AG20443 (cell line): ENCODE data around the gene XRCC6.
A peak's percentile ranks its signal among the peaks of the same experiment; 100 is the strongest.
"Not testable (repeated sequence)": the region's sequence is repeated elsewhere in the genome, so short reads cannot be mapped to it uniquely, and the experiment has no call there.

Experiments used
- DNase-seq: peaks from one replicate; pipeline ENCODE4 v3.0.0; 2012; ENCODE audit warnings: low spot score, mixed read lengths

The XRCC6 gene

GRCh38 chr22:41598891-41599635 lies 22.0 kb upstream of the XRCC6 start:
- no peak for DNase-seq

DNA sequence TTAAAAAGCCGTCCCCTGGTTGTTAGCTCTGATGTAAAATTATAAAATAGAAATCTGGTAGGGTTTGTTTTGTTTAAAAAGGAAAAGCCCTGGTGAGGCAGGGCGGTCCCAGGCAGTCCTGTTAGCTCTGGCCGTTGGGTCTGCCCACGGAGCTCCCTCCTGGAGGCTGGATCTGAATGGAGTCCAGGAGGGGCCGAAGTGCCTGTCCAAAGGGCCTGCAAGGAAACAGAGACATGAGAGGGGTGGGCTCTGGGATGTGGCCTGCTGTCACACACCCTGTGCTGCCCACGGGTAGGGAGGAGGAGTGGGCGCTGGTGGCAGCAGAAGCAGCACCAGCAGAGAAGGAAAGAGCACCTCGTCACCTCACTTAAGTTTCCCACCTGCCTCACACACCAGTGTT lies 20.1 kb upstream of the XRCC6 start:
- DNase-seq: no peak

- DNase-seq: no peak
Measured at GRCh38 chr22:41603873-41604332, 17.2 kb upstream of the XRCC6 start.

DNA sequence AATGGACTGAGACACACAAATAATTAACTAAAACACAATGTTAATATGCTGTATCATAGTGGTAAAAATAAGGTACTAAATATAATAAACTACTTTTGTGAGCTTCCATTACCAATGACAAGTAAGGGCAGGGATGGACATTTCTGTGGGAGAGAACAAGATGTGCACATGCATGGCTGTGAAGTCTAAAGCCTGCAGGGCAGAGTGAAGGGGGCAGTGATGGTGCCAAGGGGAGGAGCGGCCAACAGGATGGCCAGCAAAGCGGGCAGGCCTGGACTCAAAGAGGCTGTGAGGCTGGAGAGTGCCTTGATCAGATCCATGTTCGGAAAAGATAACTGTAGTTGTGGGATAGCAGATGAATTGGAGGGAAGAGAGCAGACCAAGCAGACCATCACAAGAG lies 12.7 kb upstream of the XRCC6 start:
- no peak for DNase-seq

DNA sequence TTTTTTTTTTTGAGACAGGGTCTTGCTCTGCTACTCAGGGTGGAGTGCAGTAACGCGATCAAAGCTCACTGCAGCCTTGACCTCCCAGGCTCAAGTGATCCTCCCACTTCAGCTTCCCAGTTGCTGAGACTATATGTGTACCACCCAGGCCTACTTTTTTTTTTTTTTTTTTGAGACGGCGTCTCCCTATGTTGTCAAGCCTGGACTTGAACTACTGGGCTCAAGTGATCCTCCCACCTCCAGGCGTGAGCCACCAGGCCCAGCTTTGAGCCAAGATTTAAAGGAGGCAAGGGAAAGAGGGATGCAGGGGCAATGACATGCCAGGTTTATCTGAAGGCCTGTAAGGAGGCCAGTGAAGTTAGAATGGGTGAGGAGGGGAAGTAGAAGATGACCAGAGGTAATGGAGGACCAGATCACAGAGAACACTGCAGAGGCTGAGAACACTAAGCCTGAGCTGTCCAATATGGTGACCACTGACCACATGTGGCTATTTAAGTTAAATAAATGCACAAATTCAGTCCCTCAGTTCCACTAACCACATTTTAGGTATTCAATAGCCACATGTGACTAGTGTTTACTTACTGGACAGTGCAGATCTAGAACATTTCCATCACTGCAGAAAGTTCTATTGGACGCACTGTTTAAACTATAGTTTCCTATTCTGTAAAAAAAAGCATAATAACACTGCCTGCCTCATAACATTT lies 8.3 kb upstream of the XRCC6 start:
- no peak for DNase-seq

GRCh38 chr22:41613456-41613855 lies 7.6 kb upstream of the XRCC6 start:
- DNase-seq: no peak

DNA sequence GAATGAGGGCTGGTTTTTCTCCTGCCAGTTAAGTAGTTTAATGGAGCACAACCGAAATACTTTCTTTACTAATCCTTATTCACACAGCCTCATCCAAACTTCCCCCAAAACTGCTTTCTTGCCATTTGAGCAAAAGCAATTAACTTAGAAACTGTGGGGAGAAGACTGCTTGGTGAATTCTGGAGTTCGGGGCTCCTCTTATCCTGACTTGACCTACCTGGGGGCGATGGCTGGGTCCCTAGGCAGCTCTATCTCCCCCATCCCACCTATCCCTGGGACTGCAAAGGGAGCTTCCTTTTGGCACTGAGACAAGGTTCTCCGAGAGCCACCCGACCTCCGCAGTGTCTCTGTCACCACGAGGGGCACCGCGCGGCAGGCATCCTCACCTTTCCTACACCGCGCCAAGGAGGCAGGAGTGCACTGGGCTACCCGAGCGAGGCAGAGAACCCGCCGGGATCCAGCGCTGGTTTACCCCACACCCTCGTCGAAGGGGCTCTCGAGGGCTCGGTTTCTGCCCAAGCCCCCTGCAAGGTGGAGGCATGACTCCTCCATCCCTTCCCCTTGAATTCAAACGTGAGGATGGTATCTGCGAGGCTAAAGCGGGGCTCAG lies 1.0 kb upstream of the XRCC6 start:
- peak; percentile 37 for DNase-seq

DNA sequence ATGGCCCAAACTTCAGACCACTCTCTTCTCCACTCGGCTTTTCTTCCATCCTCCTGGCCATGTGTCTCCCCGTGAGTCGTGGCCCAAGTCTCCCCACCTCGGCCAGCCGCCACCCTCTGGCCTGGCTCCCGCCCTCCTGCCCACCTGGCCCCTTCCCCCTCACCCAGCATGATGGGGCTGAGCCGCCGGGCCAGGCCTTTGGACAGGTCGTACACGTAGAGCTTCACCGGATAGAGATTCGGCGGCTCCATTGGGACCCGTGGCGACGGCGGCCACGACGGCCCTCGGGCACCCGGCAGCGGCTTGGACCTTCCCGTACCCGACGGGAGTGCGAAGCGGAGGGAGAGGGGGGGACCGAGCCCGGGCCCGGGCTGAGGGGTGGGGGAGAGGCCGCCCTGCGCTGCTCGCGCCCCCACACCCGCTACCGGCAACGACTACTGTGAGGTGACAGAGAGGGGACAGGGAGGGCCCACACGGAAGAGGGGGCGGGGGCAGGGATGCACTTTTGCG lies 451 bp upstream of the XRCC6 start, which contains the start of gene DESI1:
Gene DESI1, minus strand, starts transcription at position 455 of the 510 bp plus-strand sequence. Its CDS starts 204 bp downstream, at position 251.
- DNase-seq: peak; percentile 39

DNA sequence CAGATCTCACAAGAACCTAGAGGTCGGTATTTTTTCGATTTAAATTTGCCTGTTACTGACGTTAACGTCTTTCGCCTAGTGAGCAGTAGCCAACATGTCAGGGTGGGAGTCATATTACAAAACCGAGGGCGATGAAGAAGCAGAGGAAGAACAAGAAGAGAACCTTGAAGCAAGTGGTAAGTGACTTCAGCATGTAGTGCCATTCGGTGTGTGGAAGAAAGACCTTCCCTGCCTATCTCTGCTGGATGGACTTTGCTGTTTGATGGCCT lies 750 bp downstream of the XRCC6 start:
- DNase-seq: no peak

- DNase-seq: no peak
Measured at GRCh38 chr22:41625577-41625976, 4.5 kb downstream of the XRCC6 start.

DNA sequence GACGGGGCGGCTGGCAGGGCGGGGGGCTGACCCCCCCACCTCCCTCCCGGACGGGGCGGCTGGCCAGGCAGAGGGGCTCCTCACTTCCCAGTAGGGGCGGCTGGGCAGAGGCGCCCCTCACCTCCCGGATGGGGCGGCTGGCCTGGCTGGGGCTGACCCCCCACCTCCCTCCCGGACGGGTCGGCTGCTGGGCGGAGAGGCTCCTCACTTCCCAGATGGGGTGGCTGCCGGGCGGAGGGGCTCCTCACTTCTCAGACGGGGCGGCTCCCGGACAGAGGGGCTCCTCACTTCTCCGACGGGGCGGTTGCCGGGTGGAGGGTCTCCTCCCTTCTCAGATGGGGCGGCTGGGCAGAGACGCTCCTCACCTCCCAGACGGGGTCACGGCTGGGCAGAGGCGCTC lies 10.0 kb downstream of the XRCC6 start:
- not testable (repeated sequence) for DNase-seq

DNA sequence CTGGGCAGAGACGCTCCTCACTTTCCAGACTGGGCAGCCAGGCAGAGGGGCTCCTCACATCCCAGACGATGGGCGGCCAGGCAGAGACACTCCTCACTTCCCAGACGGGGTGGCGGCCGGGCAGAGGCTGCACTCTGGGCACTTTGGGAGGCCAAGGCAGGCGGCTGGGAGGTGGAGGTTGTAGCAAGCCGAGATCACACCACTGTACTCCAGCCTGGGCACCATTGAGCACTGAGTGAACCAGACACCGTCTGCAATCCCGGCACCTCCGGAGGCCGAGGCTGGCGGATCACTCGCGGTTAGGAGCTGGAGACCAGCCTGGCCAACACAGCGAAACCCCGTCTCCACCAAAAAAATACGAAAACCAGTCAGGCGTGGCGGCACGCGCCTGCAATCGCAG lies 10.5 kb downstream of the XRCC6 start:
- DNase-seq: not testable (repeated sequence)

GRCh38 chr22:41634610-41635009 lies 13.5 kb downstream of the XRCC6 start:
- not testable (repeated sequence) for DNase-seq

DNA sequence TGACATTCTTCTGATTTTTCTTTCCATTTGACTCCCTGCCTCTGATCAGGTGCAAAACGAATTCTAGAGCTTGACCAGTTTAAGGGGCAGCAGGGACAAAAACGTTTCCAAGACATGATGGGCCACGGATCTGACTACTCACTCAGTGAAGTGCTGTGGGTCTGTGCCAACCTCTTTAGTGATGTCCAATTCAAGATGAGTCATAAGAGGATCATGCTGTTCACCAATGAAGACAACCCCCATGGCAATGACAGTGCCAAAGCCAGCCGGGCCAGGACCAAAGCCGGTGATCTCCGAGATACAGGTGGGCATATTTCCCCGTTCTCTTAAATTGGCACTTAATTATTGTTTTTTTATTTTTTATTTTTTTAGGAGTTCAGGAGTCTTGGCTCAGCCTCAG lies 15.4 kb downstream of the XRCC6 start:
- peak; percentile 33 for DNase-seq

DNA sequence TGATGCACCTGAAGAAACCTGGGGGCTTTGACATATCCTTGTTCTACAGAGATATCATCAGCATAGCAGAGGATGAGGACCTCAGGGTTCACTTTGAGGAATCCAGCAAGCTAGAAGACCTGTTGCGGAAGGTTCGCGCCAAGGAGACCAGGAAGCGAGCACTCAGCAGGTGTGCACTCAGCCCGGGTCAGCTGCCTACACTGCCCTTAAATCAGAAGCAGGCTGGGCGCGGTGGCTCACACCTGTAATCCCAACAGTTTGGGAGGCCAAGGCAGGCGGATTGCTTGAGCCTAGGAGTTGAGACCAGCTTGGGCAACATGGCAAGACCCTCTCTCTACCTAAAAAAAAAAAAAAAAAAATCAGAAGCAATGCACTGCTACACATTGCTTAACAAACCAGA lies 16.5 kb downstream of the XRCC6 start:
- not testable (repeated sequence) for DNase-seq

GRCh38 chr22:41638124-41638523 lies 17.0 kb downstream of the XRCC6 start:
- DNase-seq: no peak

GRCh38 chr22:41638748-41639147 lies 17.7 kb downstream of the XRCC6 start:
- no peak for DNase-seq

DNA sequence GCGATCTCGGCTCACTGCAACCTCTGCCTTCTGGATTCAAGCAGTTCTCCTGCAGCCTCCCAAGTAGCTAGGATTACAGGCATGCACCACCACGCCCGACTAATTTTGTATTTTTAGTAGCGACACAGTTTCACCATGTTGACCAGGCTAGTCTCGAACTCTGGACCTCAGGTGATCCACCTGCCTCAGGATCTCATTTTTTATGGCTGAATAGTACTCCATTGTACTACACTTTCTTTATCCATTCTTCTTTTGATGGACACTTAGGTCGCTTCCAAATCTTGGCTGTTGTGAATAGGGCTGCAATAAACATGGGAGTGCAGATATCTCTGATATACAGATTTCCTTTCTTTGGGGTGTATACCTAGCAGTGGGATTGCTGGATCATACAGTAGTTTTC lies 20.8 kb downstream of the XRCC6 start:
- no peak for DNase-seq

GRCh38 chr22:41642331-41643110 lies 21.4 kb downstream of the XRCC6 start:
- DNase-seq: no peak

GRCh38 chr22:41647771-41648170 lies 26.7 kb downstream of the XRCC6 start:
- no peak for DNase-seq

DNA sequence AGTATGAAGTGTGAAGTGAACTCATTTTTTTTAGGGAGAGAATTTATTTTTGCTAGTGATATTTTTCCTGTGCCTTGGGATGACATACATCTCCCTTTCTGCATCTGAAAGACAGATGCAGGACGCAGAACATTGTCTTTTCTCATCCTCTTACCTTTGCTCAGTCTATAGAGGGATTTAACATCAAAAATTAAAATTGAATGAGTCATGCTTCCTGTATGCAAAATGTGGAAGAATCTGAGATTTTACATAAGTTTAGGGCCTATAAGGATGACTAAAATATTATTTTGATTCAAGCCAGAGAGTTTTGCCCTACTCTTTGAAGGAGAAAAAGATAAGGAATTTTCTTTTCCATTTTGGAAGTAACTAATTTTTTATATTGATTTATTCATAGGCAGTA lies 27.3 kb downstream of the XRCC6 start:
- DNase-seq: no peak

GRCh38 chr22:41650229-41650628 lies 29.1 kb downstream of the XRCC6 start:
- DNase-seq: no peak
